Activated CD8-positive, alpha-beta memory T cell treated with anti-CD3 and anti-CD28 coated beads, Interleukin-2, amount 50 U/mL, for 4 hours (primary cell): Measurements from ENCODE around the gene CRPPA.
"Not testable (repeated sequence)": the region's sequence is repeated elsewhere in the genome, so short reads cannot be mapped to it uniquely, and the experiment has no call there.

Experiments
- DNase-seq: peaks from one replicate; pipeline ENCODE4 v3.0.0-alpha.2; 2020

The CRPPA gene

GRCh38 chr7:16421333-16422102 lies at the start of gene CRPPA:
CRPPA (minus strand) TSS chr7:16421538; CDS start chr7:16421322, 216 bp downstream.
- peak; percentile 48 for DNase-seq

DNA sequence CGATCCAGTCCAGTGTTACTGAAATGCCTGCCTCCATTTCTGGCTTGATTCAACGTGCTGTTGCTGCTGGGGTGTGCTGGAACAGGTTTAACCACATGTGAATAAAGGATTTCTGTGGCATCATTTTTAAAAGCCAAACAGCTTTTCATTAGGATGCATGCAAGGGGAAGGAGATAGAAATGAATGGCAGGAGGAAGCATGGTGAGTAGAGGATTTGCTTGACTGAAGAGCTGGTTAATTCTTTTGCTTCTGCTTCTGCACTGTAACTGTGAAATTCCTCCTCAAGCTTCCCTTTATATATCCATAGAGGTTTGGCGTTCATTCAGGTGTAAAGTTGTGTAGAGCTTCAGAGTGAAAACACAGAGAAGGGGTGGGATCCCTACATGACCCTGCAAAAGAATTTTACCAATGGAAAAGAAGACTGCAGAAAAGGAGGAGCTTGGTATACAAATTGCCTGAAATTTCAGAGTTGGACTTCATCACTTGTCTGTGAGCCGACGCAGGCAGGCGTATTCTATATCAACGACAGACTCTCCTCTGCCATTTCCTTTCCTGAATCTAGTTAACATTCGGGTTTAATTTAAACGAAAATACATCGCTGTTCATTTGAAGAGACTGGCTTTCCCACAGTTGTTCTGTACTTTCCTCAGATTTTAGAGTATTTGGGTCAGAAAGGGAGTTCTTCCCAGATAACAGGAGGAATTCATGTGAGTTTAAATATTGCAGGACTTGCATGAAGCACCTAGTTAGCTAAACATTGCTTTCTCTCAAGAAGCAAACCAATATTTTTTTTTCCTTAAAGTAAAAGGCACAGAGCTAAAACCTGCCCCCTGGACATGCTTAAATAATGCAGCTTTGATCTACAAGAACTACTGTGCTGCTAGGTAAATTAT lies 44.4 kb upstream of the CRPPA start, which contains the start of gene SOSTDC1:
Gene SOSTDC1 (minus strand): TSS at position 270 of the 893 bp plus-strand sequence. CDS start 70 bp downstream, at position 200.
- no peak for DNase-seq

- DNase-seq, result no peak
Observed at GRCh38 chr7:16463949-16464715, 42.8 kb upstream of the CRPPA start.

GRCh38 chr7:16463520-16463919 lies 42.2 kb upstream of the CRPPA start:
- DNase-seq, result no peak

- DNase-seq, result no peak
Observed at GRCh38 chr7:16462431-16462889, 41.1 kb upstream of the CRPPA start.

GRCh38 chr7:16460789-16461493 lies 39.6 kb upstream of the CRPPA start:
- no peak for DNase-seq

DNA sequence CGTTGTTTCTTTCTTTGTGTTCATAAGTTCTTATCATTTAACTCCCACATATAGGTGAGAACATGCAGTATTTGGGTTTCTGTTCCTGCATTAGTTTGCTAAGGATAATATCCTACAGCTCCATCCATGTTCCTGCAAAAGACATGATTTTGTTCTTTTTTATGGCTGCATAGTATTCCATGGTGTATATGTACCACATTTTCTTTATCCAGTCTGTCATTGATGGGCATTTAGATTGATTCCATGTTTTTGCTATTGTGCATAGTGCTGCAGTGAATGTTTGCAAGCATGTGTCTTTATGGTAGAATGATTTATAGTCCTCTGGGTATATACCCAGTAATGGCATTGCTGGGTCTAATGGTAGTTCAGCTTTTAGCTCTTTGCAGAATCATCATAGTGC lies 35.0 kb upstream of the CRPPA start:
- DNase-seq, result not testable (repeated sequence)

DNA sequence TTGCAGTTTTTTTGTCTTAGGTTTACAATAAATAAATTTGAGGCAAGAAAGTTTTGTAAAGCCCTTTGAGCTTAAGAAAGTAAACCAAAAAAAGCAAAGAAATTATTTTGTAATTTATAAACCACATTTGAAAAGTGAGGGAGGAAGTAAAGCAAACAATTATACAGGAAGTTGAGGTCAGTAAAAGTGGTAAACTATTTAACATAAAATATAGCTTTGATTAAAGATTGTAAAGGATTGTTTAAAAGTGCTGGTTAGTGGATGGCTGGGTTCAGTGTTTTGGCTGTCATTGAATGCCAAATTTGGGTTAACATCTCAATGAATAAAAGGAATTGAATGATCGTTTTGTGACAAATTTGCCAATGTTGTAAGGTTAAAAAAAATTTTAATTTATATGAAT lies 34.3 kb upstream of the CRPPA start:
- no peak for DNase-seq

DNA sequence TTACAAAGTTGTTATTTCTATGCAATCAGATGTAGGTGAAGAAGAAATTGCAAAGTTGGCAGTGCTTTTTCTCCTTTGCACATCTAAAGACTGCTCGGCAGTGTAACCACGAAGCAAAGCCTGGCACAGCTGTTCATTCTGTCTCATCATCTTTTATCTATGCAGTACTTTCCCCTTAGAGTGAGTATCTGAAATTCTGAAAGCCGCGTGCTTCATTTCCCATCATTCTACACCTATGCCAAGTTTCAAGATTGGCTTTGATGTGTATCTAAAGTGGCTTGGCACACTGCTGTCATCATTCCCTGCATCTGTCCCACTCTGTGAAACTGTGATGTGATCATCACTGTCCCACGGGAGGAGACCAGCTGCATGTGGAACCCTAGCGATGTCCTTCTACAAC lies 29.0 kb upstream of the CRPPA start:
- no peak for DNase-seq

GRCh38 chr7:16447876-16448275 lies 26.5 kb upstream of the CRPPA start:
- no peak for DNase-seq

DNA sequence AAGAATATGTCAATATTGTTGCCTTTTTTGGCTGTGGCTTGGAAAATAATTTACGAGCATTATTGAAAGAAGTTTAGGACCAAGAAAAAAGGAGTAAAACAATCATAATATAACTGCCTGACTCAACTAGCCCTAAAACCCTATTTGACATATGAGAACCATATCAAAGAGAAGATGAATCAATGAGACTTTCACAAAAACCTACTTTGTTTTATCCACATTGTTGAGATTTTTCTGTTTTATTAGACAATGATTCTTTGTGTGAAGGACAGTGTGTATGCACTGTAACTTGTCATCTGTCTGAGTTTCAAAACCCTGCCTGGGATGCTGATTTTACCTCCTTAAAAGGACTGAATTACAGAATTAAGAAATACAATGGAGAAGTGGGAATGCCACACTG lies 25.2 kb upstream of the CRPPA start:
- no peak for DNase-seq

GRCh38 chr7:16443871-16444270 lies 22.5 kb upstream of the CRPPA start:
- not testable (repeated sequence) for DNase-seq

DNA sequence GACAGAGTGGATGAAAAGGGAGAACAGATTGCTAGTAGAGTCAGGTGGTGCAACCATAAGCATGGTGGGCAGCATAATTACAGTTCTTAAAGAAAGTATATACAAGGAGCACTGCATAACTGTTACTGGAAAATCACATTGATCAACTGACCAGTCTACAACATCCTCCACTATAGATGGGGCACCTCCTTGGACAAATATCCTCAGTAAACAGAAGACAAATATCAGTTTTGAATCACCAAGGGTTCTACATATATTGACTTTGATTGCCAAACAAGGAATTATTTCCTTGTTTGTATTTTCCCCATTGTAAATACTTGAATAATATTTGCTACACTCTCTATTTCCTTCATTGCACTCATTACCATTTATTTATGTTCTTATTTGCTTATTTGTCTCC lies 17.6 kb upstream of the CRPPA start:
- no peak for DNase-seq

- no peak for DNase-seq
Observed at GRCh38 chr7:16436306-16436705, 15.0 kb upstream of the CRPPA start.

GRCh38 chr7:16433568-16434122 lies 12.3 kb upstream of the CRPPA start:
- DNase-seq, result no peak

- DNase-seq, result no peak
Observed at GRCh38 chr7:16432425-16432731, 11.0 kb upstream of the CRPPA start.

GRCh38 chr7:16431646-16432424 lies 10.5 kb upstream of the CRPPA start:
- no peak for DNase-seq

GRCh38 chr7:16430133-16430532 lies 8.8 kb upstream of the CRPPA start:
- DNase-seq, result no peak

DNA sequence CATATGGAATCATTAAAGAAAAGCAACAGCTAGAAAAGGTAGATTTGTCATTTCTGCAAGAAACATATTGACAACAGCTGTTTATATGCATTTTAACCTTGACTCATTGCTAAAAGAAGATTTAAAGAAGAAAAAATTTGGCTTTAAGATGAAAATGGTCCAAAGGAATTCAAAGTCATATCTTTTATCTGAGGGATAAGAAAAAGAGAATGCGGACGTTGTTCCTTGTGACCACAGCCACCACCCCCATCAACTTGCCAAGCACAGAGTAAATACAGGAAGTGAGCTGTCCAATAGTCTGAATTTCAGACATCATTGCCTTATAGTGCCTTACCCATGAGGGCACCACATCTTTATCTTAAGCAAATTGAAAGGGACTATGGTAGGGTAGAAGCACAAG lies 7.3 kb upstream of the CRPPA start:
- no peak for DNase-seq

GRCh38 chr7:16428182-16428581 lies 6.8 kb upstream of the CRPPA start:
- DNase-seq, result no peak

DNA sequence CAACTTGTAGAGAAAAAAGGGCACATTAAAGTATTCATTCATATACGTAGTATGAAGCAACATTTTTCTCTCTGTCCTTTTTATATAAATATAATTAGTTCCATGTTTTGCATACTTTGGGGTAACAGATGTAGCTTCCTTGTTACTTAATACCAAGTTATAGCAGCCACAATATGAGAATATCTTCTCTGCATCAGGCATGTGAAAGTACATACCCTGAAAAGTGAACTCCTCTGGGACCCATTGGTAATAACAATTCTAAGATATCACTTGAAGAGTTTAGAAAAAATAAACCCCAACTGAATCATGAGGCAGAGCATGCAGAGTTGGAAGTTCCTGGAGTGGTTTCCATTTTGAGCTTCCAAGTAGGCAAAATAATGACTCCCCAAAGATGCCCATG lies 2.4 kb upstream of the CRPPA start:
- no peak for DNase-seq
